HEK293T (cell line): ENCODE measurements around the gene U2AF1L4.

Experiments
- CTCF ChIA-PET: fragments of 350-600 bp; formaldehyde crosslinking; extraction: SDS; loops from one replicate; lab custom pipeline; 2021; ENCODE audit warnings: antibody characterized with exemption, inconsistent platforms; lab: Yijun Ruan, JAX
- POLR2A ChIA-PET: fragments of 350-600 bp; formaldehyde crosslinking; extraction: SDS; loops from one replicate; lab custom pipeline; 2020; ENCODE audit warnings: antibody characterized with exemption, inconsistent platforms; lab: Yijun Ruan, JAX
- DNase-seq: peaks from one replicate; pipeline ENCODE4 v3.0.0; 2012; ENCODE audit warnings: mixed read lengths; ENCODE audit errors: extremely low spot score
- ARNT ChIP-seq: fragments of 450-650 bp; IDR thresholded peaks from 2 replicates; pipeline ENCODE4 v1.6.1; 2017; ENCODE audit warnings: mild to moderate bottlenecking
- BHLHE40 ChIP-seq: fragments of 450-650 bp; IDR thresholded peaks from 2 replicates; pipeline ENCODE4 v1.6.1; 2016; ENCODE audit warnings: mild to moderate bottlenecking, moderate library complexity, borderline replicate concordance
- CTBP1 ChIP-seq: fragments of 450-650 bp; IDR thresholded peaks from 2 replicates; pipeline ENCODE4 v1.6.1; 2016; ENCODE audit warnings: borderline replicate concordance
- ELF4 ChIP-seq: fragments of 450-650 bp; IDR thresholded peaks from 2 replicates; pipeline ENCODE4 v1.6.1; 2017; ENCODE audit warnings: antibody characterized with exemption
- FOXA1 ChIP-seq: fragments of 450-650 bp; IDR thresholded peaks from 2 replicates; pipeline ENCODE4 v1.6.1; 2016; ENCODE audit warnings: mild to moderate bottlenecking
- FOXK2 ChIP-seq: fragments of 450-650 bp; IDR thresholded peaks from 2 replicates; pipeline ENCODE4 v1.6.1; 2016; ENCODE audit warnings: mild to moderate bottlenecking
- FOXM1 ChIP-seq: fragments of 450-650 bp; IDR thresholded peaks from 2 replicates; pipeline ENCODE4 v1.6.1; 2017; ENCODE audit warnings: mild to moderate bottlenecking, borderline replicate concordance
- HDGF ChIP-seq: fragments of 450-650 bp; IDR thresholded peaks from 2 replicates; pipeline ENCODE4 v1.6.1; 2017; ENCODE audit warnings: antibody characterized with exemption, borderline replicate concordance
- L3MBTL2 ChIP-seq: fragments of 450-650 bp; conservative IDR thresholded peaks from 2 replicates; pipeline ENCODE4 v1.6.1; 2016; ENCODE audit warnings: mild to moderate bottlenecking
- LEF1 ChIP-seq: fragments of 450-650 bp; IDR thresholded peaks from 2 replicates; pipeline ENCODE4 v1.6.1; 2017; ENCODE audit warnings: mild to moderate bottlenecking, borderline replicate concordance
- SP1 ChIP-seq: fragments of 450-650 bp; IDR thresholded peaks from 2 replicates; pipeline ENCODE4 v1.6.1; 2017
- SUZ12 ChIP-seq: fragments of 450-650 bp; IDR thresholded peaks from 2 replicates; pipeline ENCODE4 v1.6.1; 2016; ENCODE audit warnings: mild to moderate bottlenecking
- TARDBP ChIP-seq: fragments of 450-650 bp; IDR thresholded peaks from 2 replicates; pipeline ENCODE4 v1.6.1; 2016
- ZNF384 ChIP-seq: fragments of 450-650 bp; IDR thresholded peaks from 2 replicates; pipeline ENCODE4 v1.6.1; 2016
- TF ChIP-seq, protein P1 (sequence below): fragments of 450-650 bp; IDR thresholded peaks from 2 replicates; pipeline ENCODE4 v1.6.1; 2016

Gene U2AF1L4, protein sequence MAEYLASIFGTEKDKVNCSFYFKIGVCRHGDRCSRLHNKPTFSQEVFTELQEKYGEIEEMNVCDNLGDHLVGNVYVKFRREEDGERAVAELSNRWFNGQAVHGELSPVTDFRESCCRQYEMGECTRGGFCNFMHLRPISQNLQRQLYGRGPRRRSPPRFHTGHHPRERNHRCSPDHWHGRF

DNA sequence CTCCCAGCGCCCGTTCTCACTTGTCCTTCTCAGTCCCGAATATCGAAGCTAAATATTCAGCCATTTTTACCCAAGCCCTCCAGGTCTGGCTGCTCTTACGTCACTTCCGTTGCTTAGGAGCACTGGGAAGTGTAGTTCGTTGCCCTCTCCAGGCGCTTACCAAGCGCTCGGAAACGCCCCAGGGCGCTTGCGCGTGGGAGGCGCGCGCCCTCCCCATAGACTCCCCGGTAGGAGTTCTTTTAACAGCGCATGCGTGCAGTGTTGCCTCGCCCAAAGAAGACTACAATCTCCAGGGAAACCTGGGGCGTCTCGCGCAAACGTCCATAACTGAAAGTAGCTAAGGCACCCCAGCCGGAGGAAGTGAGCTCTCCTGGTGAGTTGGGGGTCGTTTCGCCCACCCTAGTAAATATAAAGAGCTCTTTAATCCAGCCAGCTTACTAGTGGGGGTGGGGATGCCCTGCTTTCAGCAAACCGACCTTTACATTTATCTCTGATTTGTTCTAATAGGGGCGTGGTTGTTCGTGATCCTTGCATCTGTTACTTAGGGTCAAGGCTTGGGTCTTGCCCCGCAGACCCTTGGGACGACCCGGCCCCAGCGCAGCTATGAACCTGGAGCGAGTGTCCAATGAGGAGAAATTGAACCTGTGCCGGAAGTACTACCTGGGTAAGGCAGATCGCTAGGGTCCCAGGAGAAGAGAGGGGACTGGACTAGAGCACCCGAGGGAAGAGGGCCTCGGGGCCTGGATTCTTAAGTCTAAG lies at the start of gene U2AF1L4, which contains the start of gene PSENEN:
TSS of gene U2AF1L4 (minus strand) at position 91 of the 759 bp plus-strand sequence. CDS start at position 64, 27 bp downstream.
TSS of gene PSENEN (plus strand) at position 324 of the 759 bp plus-strand sequence. CDS start at position 604, 280 bp downstream.
- POLR2A ChIA-PET, result interaction anchor here (0.8 to 2.4 kb wide), 13 partner anchors 11 to 186 kb away, joined by 3 to 18 read pairs (median 3); partner anchors contain the start of genes HAUS5, HSPB6 and PROSER3
- CTCF ChIA-PET, result interaction anchor here (0.6 to 0.7 kb wide), 2 partner anchors 51 to 186 kb away, joined by 3 read pairs; no protein-coding TSS in a partner anchor
- peak; percentile 90 for DNase-seq
- TF ChIP-seq FOXA1 (no peak), SUZ12 (no peak), L3MBTL2 (no peak), SP1 (no peak), ELF4 (no peak), CTBP1 (no peak), HDGF (no peak), ARNT (no peak), ZNF384 (no peak)
- TF ChIP-seq, protein P1, sequence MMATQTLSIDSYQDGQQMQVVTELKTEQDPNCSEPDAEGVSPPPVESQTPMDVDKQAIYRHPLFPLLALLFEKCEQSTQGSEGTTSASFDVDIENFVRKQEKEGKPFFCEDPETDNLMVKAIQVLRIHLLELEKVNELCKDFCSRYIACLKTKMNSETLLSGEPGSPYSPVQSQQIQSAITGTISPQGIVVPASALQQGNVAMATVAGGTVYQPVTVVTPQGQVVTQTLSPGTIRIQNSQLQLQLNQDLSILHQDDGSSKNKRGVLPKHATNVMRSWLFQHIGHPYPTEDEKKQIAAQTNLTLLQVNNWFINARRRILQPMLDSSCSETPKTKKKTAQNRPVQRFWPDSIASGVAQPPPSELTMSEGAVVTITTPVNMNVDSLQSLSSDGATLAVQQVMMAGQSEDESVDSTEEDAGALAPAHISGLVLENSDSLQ, result no peak

DNA sequence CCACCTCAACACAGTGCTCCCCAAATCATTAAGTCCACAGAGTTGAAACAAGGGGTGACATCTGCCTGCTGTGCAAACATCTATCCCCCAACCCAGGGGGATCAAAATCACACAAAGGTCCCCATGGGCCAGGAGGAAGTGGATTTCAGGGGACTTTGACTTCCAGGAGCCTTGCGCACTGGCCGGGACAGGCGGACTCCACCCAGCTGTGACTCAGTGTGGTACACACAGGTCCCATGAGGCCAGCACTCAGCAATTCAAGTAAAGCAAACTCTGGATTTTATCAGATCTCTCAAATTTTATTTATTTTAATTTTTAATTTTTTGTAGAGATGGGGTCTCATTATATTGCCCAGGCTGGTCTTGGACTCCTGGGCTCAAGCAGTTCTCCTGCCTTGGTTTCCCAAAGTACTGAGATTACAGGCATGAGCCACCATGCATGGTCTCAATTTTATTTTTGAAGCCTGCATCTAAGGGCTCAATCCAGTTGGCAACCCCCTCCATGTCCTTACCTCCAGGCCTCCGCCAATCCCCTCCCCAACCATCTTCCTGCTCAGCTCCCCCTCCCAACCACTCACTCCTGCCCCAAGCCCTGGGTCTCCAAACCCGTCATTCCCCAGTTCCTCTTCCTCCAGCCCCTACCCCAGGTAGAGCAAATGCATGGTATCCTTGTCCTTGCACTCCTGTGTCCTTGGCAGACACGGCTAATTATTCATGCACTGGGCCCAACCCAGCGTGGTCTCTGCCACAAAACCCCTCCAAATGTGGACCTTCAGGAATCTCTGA lies 48.4 kb upstream of the U2AF1L4 start:
- POLR2A ChIA-PET, result no interaction called here
- TF ChIP-seq L3MBTL2 (no peak), BHLHE40 (no peak)
- no peak for DNase-seq
- CTCF ChIA-PET, result no interaction called here

DNA sequence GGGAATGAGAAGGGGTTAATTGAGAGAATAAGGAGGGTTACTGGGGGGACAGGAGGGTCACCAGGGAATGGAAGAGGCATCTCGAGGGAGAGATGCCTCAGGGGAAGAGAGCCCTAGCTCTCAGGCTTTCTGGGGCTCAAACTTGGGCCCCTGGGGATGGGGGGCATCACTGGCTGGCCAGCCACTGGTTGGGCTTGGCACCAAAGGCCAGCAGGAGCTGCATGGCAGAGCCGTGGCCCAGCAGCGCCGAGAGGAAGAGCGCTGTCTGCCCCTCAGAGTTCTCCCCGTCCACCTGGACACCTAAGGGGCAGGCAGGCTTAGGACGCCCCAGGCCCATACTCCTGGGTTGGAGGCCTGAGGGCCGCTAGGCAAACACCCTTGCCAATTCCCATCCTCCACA lies 47.7 kb upstream of the U2AF1L4 start:
- TF ChIP-seq SUZ12 (no peak), FOXK2 (no peak), SP1 (no peak), TARDBP (no peak), FOXM1 (no peak), FOXA1 (no peak), L3MBTL2 (no peak)
- ChIA-PET CTCF (no interaction called here), POLR2A (no interaction called here)
- no peak for DNase-seq

DNA sequence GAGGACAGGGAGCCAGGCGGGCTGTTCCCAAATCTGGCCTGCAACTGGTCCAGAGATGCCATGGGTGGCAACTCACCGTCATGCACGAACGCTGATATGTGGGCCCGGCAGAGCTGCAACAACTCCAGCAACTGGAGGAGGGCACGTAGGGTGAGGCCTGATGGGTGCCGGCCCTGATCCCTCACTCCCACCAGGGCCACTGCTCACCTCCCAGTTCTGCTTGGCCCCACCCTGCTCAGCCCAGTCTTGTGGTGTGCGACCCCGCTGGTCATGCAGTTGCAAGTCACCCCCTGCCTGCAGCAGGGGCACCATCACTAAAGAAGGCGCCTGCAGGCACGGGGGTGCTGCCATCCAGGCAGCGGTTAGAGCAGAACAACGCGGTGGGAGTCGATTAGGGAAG lies 47.1 kb upstream of the U2AF1L4 start:
- TF ChIP-seq HDGF (no peak), L3MBTL2 (no peak), LEF1 (no peak), CTBP1 (no peak), BHLHE40 (no peak), ELF4 (no peak), ARNT (no peak)
- TF ChIP-seq, protein P1, result no peak
- POLR2A ChIA-PET, result no interaction called here
- CTCF ChIA-PET, result no interaction called here
- no peak for DNase-seq

DNA sequence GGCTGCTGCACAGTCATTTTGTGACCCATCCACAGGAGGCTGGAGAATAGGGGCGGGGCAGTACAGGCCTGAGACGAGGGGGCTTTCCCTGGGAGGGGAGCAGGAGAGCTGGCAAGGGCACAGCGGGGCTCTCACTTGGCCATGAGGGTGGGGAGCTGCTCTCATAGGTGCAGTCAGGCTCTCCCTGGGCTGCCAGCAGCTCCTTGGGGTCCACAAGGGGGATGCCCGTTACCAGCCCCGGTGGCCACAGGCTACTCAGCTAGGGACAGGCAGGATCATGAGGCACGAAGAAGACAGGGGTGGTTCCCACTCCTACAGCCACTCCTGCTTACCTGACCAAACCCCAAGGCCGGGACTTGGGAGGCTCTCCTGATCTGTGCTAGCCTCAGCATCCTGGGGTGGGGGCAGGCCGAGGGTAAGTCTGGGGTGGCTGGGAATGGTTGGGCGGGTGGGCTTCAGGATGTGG lies 46.6 kb upstream of the U2AF1L4 start:
- TF ChIP-seq ARNT (no peak), LEF1 (no peak), ZNF384 (no peak), CTBP1 (no peak), FOXM1 (no peak), BHLHE40 (no peak), SP1 (no peak), HDGF (no peak), FOXA1 (no peak), L3MBTL2 (no peak)
- TF ChIP-seq, protein P1, result no peak
- ChIA-PET POLR2A (no interaction called here), CTCF (no interaction called here)
- DNase-seq, result no peak
